ENCODE measurements around the gene DLK2. TPM values are rescaled to one million over a fixed set of nuclear protein-coding genes. Genes with fewer than 3 reads are reported as not detected.

DLK2 gene
- total and polyA plus RNA-seq, 8 donors: 0.22 to 1.1 (median 0.31) TPM; not detected in 2

DNA sequence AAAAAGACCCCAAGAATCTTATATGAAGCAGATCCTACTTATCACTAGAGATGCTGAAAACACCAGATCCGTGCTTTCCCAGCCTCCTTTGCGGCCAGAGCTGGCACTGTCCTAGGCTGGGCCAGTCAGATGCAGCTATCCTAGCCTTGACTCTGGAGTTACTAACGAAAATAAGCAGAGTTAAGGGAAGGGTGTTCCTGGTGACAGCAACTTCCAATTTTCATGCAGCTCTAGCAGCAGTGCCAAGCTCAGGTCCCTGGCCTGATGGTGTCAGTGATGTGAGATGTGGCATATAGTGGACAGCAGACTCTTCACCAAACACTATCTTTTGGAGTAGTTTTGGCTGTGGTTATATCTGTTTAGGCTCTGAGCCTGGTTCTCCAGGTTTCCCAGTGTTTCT lies 53.6 kb downstream of the DLK2 start:
- Histone ChIP-seq H3K36me3 (no peaks in the 10 kb centered on the region), H3K4me1 (no peaks in the 10 kb centered on the region), H3K27me3 (no peaks in the 10 kb centered on the region), H3K9me3 (no peaks in the 10 kb centered on the region), H3K4me3 (no peak overlapping the region), H3K27ac (no peak overlapping the region)
- ATAC-seq: no peak
- 86 to 92% methylated on average over 3 of the region's 3 CpGs for WGBS, 2 donors
- TF ChIP-seq, protein P1, sequence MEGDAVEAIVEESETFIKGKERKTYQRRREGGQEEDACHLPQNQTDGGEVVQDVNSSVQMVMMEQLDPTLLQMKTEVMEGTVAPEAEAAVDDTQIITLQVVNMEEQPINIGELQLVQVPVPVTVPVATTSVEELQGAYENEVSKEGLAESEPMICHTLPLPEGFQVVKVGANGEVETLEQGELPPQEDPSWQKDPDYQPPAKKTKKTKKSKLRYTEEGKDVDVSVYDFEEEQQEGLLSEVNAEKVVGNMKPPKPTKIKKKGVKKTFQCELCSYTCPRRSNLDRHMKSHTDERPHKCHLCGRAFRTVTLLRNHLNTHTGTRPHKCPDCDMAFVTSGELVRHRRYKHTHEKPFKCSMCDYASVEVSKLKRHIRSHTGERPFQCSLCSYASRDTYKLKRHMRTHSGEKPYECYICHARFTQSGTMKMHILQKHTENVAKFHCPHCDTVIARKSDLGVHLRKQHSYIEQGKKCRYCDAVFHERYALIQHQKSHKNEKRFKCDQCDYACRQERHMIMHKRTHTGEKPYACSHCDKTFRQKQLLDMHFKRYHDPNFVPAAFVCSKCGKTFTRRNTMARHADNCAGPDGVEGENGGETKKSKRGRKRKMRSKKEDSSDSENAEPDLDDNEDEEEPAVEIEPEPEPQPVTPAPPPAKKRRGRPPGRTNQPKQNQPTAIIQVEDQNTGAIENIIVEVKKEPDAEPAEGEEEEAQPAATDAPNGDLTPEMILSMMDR (IDR thresholded peaks at IDR 0.05): no peak
- FAIRE-seq: no peak
- no peak for DNase-seq
- intact Hi-C loops (cut with DNase I): no loop called here

Small RNA genes within 50 kb of the gene (microRNA-seq; reads per million reads assigned to microRNA genes)
- gene MIR6780B: 0 to 1.2 reads per million in 2 donors

Other genes starting within 250 kb of the DLK2 start
- gene DNPH1, start 226.1 kb downstream of the DLK2 start, total RNA-seq: 10 to 100 TPM; 19.9 to 45.1 (median 38.4) TPM
- gene DNPH1, start 226.1 kb downstream of the DLK2 start, polyA plus RNA-seq: 10 to 100 TPM; 56.0 to 73.3 TPM
- under 1 TPM; 0.08 to 0.19 (median 0.14) TPM for gene TTBK1, start 212.1 kb downstream of the DLK2 start, total RNA-seq
- gene TTBK1, start 212.1 kb downstream of the DLK2 start, polyA plus RNA-seq: under 1 TPM; 0.45 to 0.57 TPM
- gene SLC22A7, start 157.3 kb downstream of the DLK2 start, total RNA-seq: under 1 TPM in 1 of 6 donors, not detected in 5; 0.16 TPM
- not detected for gene SLC22A7, start 157.3 kb downstream of the DLK2 start, polyA plus RNA-seq
- 1 to 10 TPM in 2 of 6 donors, under 1 TPM in 4; 0.46 to 4.6 (median 0.82) TPM for gene CRIP3, start 146.7 kb downstream of the DLK2 start, total RNA-seq
- 1 to 10 TPM; 4.5 to 9.7 TPM for gene CRIP3, start 146.7 kb downstream of the DLK2 start, polyA plus RNA-seq
- 10 to 100 TPM in 2 of 6 donors, 1 to 10 TPM in 4; 6.2 to 13.0 (median 8.7) TPM for gene ZNF318, start 85.9 kb downstream of the DLK2 start, total RNA-seq
- 1 to 10 TPM; 6.2 to 9.4 TPM for gene ZNF318, start 85.9 kb downstream of the DLK2 start, polyA plus RNA-seq
- 10 to 100 TPM; 14.0 to 21.8 (median 18.3) TPM for gene ABCC10, start 28.0 kb downstream of the DLK2 start, total RNA-seq
- 10 to 100 TPM; 40.1 to 54.8 TPM for gene ABCC10, start 28.0 kb downstream of the DLK2 start, polyA plus RNA-seq
- 10 to 100 TPM; 12.9 to 26.7 (median 15.4) TPM for gene TJAP1, start 22.0 kb upstream of the DLK2 start, total RNA-seq
- gene TJAP1, start 22.0 kb upstream of the DLK2 start, polyA plus RNA-seq: 10 to 100 TPM; 43.9 to 44.5 TPM
- gene LRRC73, start 54.8 kb upstream of the DLK2 start, total RNA-seq: 1 to 10 TPM in 1 of 6 donors, under 1 TPM in 5; 0.60 to 1.1 (median 0.82) TPM
- 1 to 10 TPM in 1 of 2 donors, under 1 TPM in 1; 0.38 to 1.5 TPM for gene LRRC73, start 54.8 kb upstream of the DLK2 start, polyA plus RNA-seq
- gene YIPF3, start 61.4 kb upstream of the DLK2 start, total RNA-seq: 10 to 100 TPM; 60.6 to 81.1 (median 69.7) TPM
- 10 to 100 TPM; 60.3 to 92.2 TPM for gene YIPF3, start 61.4 kb upstream of the DLK2 start, polyA plus RNA-seq
- 10 to 100 TPM; 10.2 to 20.9 (median 18.8) TPM for gene POLR1C, start 61.5 kb upstream of the DLK2 start, total RNA-seq
- 10 to 100 TPM; 15.7 to 31.3 TPM for gene POLR1C, start 61.5 kb upstream of the DLK2 start, polyA plus RNA-seq
- 10 to 100 TPM; 18.1 to 25.7 (median 22.9) TPM for gene XPO5, start 120.5 kb upstream of the DLK2 start, total RNA-seq
- 10 to 100 TPM; 13.6 to 19.5 TPM for gene XPO5, start 120.5 kb upstream of the DLK2 start, polyA plus RNA-seq
- gene POLH, start 120.6 kb upstream of the DLK2 start, total RNA-seq: 10 to 100 TPM in 2 of 6 donors, 1 to 10 TPM in 4; 6.1 to 12.6 (median 9.0) TPM
- 1 to 10 TPM; 1.9 to 2.2 TPM for gene POLH, start 120.6 kb upstream of the DLK2 start, polyA plus RNA-seq
- gene GTPBP2, start 173.7 kb upstream of the DLK2 start, total RNA-seq: 10 to 100 TPM; 23.6 to 57.5 (median 29.8) TPM
- gene GTPBP2, start 173.7 kb upstream of the DLK2 start, polyA plus RNA-seq: 10 to 100 TPM; 53.0 to 63.0 TPM
- gene MAD2L1BP, start 180.3 kb upstream of the DLK2 start, total RNA-seq: 10 to 100 TPM in 4 of 6 donors, 1 to 10 TPM in 2; 6.5 to 11.8 (median 10.1) TPM
- gene MAD2L1BP, start 180.3 kb upstream of the DLK2 start, polyA plus RNA-seq: 10 to 100 TPM in 1 of 2 donors, 1 to 10 TPM in 1; 9.1 to 18.6 TPM
- under 1 TPM in 3 of 6 donors, not detected in 3; 0.06 to 0.16 (median 0.12) TPM for gene RSPH9, start 189.5 kb upstream of the DLK2 start, total RNA-seq
- gene RSPH9, start 189.5 kb upstream of the DLK2 start, polyA plus RNA-seq: 1 to 10 TPM in 1 of 2 donors, under 1 TPM in 1; 0.08 to 1.1 TPM
- gene MRPS18A, start 232.2 kb upstream of the DLK2 start, total RNA-seq: 10 to 100 TPM; 10.9 to 18.2 (median 14.3) TPM
- gene MRPS18A, start 232.2 kb upstream of the DLK2 start, polyA plus RNA-seq: 10 to 100 TPM; 19.2 to 24.6 TPM

All from pancreas (tissue), 10 donors.